NCI-H1436 treated with DMSO at 0.1 percent for 48 hours (cell line): ENCODE data around the gene MYRFL.

Experiments used
- DNase-seq: peaks from one replicate; lab custom pipeline; 2025; lab: John Stamatoyannopoulos, UW

MYRFL gene

DNA sequence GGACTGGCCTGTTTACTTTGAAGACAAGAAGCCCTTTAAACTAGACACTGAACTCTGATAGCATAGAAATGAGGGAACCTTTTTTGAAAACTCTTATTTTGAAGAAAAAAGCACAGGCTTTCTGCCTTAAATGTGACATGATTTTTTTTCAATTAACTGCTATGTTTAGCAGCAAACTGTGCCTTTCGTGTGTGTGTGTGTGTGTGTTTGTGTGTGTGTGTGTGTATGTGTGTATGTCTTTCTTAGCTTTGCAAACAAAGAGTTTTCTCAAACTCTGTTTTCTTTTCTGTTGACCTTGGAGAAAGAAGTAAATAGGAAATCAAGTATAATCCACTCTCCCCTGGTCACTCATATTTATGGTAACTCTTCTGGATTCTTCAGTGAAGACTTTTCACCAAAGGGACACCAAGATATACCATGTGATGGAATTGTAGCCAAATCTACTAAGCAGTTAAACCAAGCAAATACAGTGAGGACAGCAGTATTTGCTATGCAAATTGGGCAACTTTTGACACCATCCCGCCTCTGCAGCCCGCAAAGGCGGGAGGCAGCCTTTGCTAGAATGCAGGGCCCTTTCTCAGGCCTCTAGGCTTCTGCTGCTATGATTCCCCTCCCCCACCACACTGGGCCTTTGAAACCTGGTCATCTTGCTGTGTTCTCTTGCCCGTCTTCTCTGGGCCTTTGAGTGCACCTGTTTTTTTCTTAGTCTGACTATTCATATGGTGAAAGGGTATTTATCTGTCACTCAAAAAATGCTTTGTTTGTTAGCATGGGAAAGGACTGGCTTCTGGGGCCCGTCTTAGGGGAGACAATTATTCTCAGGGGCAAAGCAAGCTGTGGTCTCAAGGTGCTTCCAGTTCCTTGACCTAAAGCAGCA is 107.9 kb downstream of the MYRFL start:
- no peak for DNase-seq

DNA sequence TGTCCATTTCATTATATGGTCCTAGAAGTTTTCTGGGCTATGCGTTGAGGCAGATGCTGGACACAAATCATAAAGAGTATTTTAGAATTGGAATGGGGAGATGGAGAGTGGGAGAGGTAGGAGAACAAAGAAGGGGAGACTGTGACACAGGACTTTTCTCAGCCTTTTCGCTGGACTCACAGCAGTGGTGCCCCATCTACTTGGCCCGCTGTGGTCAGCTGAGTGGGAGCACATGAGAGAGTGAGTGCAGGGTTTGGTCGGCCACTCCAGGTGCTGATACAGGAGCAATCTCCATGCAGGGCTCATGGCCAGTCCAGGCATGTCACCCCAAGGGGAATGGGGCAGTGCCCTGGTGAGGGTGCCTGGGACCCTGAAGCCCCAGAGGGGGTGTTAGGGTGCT is 109.0 kb downstream of the MYRFL start:
- no peak for DNase-seq

DNA sequence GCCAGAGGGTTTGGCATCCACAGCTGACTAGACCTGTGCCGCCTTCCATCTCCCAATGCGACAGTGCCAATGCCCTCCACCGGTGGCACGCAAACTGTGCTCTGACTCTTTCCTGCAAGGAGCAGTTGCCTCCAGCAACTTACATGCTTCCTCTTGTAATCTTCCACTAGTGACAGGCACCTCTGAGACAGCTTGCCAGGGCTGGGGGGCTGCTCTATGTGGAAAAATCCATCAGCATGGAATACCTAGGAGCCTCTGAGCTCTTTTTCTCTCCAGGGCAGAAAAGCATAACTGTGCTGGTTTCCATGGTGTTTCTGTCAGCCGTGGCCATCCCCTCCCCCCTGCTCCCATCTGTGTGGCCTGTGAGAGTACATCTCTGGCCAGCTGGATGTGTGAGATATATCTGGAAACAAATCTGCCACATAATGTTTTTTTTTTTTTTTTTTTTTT is 110.6 kb downstream of the MYRFL start:
- no peak for DNase-seq

DNA sequence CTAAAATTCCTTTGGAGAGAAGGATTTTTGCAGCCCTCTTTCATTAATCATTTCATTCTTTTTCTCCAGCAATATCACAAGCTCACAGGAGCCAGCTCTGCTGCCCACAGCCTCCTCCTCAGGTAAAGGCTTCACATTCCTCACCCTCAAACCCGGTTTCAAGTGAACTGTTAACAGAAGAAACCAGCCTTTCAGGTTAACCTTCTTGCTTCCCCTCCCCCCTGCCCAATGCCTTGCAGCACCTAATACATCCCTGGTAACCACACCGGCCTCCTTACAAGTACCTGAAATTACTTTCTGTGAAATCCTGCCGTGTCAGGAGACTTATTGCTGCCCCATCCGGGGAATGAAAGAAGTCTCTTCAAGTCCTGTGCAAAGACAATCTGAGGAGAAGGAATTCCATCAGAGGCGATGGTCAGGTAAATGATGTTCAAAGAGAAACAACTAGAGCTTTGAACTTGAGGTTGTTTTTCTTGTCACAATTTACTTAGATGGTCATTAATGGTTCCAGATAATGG is 111.2 kb downstream of the MYRFL start:
- DNase-seq = no peak

DNA sequence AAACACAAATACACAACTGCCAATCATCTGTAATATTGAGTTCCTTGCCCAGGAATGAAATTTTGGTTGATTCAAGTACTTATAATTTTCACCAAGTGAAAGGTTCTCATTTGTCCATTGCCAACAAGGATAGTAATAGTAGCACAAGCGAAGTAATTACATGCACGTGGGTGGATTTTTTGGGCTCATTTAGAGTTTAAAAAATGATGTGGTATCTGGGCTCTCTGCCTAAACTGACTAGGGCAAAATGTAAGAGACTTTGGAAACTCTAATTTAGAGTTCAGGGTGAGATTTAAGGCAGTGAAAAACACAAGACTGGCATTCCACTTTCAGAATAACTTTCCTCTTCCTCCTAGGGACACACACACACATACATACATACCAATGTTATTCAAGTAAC is 111.7 kb downstream of the MYRFL start:
- DNase-seq = no peak

DNA sequence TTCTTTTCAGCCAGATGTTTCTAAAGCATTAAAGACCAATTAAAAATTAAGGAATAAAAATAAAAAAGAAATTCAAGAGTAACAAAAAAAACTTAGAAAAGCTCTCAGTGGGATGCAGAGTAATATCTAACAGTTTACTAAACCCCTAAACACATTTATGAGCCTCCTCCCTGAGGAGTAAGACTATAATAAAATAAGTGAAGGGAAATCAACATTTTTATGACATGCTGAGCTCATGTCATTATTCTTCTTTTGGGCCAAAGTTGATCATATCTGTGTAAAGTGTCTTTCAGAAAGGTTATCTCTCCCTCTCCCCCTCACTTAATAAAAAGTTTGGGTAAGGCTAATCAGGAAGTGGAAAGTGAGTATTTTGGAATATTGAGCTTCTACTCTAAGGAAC is 122.1 kb downstream of the MYRFL start:
- no peak for DNase-seq

DNA sequence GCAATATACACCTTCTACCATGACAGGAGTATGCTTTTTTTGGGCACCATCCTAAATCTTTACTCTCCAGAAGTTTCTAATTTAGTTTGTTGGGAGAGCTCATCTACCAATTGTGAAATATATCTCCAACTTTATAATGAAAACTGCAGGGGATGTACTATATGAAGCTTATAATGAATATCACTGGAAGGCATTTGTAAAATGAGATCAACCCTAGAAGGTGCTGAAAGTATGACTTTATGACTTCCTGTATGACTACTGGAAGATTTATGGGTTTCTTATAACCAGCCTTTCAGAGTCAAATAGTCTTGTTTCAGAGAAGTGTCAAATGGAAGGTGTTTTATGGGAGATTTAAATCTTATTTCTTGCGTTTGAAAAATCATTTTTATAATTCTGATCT is 122.9 kb downstream of the MYRFL start:
- no peak for DNase-seq

DNA sequence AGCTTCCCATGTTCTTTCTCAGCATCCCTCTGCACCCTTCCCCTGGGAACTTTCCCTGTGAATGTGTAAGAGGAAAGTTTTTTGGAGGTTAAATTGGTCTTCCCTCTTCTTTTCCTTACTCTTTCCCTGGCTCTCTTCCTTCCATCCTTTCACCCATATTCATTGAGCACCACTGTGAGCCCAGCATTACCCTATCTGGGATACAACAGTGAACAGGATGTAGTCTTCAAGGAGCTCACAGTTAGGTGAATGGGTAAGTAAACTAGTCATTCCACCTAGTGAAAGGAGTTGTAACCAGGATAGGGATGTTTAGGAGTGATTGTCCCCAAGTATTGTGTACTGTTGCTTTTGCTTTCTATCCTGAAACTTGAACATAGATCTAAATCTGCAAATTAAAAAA is 123.8 kb downstream of the MYRFL start:
- DNase-seq = no peak

DNA sequence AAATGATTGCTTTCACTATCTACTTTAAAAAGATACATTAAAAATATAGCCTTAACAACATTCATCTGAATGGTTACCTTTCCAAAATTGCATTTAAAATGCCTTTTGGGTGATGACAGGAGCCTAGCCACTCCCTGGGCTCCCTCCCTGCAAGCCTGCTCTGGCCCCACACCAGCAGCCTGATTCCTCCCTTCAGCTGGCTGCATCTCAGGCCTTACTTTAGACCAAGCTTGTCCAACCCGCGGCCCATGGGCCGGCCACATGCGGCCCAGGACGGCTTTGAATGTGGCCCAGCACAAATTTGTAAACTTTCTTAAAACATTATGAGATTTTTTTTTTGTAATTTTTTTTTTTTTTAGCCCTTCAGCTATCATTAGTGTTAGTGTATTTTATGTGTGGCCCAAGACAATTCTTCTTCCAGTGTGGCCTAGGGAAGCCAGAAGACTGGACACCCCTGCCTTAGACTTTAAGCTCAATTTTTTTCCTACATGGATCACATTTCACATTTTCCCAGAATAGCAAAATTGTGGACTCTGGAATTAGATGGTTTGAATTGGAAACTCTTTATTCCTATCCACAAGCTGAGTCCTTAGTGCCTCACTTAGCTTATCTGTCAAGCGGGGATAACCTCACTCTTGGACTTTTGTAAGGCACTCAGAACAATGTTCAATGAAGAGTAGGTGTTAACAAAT is 124.4 kb downstream of the MYRFL start:
- no peak for DNase-seq

DNA sequence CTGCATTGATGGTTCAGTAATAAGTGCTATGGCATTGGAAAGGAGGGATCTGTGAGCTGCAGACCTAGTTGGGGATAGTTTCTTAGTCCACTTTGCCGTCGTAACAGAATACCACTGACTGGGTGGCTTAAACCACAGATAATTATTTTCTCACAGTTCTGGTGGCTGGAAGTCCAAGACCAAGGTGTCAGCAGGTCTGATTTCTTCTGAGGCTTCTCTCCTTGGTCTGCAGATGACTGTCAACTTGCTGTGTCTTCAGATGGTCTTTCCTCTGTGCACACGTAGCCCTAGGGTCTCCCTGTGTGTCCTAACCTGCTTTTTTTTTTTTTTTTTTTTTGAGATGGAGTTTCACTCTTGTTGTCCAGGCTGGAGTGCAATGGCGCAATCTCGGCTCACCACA is 126.1 kb downstream of the MYRFL start:
- no peak for DNase-seq

DNA sequence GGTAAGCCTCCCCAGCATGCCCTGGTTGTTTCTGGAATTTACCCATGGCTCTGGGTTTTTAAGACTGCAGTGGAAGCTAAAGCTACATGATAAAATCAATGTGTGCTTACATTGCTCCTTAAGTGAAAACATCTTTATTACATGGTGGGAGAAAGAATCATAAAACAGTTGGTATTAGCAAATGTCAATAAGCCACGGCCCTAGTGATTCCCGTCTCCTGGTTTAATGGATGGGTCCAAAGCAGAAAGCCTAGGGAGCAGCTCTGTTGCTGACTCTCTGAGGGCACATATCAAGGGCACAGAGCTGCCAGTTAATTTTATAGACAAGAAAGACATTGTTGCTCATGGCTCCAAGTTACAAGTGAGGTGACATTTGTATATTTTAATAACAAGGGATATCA is 127.9 kb downstream of the MYRFL start:
- no peak for DNase-seq

DNA sequence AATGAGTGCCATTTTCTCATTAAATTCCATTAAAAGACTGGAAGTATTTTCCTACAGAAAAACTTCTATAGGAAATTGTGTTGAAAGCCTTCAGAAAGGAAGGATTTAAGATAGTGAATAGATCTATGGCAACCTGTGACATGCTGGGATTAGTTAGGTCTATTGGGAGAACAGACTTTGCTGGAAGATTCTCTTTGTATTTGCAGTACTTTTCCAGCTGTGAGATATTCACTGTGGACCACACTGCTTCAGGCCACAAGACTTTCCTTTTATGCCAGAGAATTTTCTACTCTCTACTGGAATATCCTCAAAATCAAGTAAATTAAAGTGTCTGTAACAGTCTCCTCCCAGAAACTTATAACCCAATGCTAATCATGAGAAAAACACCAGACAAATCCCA is 136.2 kb downstream of the MYRFL start:
- DNase-seq = no peak

DNA sequence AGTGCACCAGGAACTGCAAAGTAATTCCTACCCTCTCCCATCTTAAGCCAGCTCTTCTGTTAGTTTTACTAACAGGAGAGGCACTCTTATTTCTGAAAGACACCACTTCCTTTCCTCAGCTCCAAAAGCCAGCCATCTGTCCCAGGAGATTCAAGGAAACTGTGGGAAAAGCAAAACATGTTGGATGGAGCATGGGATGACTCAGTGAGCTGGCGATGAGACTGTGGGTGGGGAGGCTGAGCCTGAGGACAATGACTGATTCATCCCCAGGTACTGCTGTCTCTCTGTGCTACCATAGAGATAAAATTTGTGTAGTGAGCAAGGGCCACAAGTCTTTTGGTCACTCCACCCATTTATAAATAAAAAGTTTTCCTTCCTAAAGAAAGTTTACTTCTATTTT is 141.4 kb downstream of the MYRFL start:
- no peak for DNase-seq

DNA sequence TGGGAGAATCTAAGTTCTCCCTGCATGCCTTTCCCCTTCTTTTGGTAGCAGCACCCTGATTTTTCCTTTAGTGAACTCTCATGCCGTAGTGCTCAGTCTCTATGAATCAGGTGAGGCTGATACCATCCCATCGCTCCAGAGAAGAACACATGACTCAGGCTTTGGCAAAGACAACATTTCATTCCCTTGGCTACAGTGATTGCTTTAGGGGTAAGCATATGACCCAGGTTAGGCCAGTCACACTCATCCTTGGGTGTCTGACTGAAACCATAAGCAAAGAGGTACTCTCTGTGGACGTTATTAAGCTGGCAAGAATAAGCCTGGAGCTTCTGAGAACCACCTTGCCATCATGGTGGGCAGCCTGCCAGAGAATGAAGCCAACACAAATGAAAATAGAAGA is 141.8 kb downstream of the MYRFL start:
- no peak for DNase-seq

DNA sequence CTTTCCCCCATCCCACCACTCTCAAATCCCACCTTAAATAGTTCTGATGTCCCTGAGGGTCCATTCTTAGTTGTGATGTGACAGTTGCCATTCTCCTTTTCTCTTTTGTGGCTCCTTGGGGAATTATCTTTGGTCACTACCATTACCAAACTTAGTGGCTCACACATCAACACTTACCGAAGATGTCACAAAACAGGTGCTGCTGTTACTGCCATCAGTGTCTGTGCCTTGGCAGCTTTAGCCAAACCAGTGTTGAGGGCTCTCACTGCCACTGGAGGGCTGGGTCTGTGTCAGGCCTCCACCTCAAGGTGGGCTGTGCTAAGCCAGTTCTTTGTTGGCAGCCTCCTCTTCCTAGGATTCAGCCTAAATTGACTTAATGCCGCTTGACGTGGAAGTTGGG is 144.0 kb downstream of the MYRFL start:
- DNase-seq = no peak

DNA sequence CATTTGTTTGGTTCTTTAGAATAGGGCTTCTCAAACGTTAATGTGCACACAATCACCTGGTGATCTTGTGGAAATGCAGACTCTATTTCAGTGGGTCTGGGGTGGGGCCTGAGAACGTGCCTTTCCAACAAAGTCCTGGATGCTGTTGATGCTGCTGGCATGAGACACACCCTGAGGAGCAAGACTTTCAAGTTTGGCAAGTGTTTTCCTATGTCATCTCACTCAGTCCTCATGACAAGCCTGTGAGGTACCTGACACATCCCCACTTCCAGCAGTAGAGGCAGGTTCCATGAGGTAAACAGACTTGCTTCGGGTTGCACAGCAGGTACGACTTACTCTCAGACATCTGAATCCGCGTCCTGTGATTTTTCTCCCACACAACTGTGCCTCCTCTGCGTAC is 147.1 kb downstream of the MYRFL start:
- DNase-seq = no peak

DNA sequence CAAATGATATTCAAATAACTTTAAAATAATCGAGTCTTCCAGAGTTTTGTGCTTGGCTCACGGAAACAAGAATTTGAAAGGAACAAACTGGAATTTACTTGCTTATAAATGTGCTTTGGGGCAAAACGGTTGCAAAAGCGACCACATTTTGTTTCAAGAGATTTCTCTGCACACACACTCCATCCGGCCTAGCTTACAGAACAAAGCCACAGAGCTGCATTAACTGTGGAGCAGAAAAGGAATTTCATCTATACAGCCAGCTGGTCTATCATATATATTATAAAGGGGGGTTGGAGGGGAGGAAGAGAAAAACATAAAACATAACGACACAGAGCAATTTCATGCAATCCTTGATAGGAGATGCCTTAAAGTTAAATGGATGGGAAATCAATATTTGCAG is 153.0 kb downstream of the MYRFL start:
- DNase-seq = no peak

DNA sequence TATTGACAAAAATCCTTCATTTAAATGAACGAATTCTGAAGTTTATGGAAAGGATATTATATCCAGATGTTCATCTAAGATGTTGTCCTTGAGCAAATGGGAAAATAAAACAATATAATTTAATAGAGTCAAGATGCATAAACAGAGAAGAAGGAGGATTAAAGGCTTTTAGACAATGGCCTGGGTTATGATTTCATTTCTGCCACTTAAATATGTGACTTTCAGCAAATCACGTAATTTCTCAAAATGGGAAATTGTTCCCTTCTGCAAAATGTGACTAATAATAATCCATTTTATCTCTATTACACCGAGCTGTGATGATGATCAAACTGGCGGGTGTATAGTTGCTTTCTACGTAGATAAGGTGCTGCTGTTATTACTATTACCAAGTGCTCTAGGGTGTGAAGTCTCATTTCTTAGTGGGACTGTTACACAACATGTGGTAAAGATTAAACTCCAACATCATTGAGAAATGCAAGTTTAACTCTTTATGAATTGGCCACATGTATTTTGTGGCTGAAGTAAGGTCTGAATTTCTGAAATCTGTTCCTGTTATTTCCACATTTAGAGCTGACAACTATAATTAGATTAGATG is 157.0 kb downstream of the MYRFL start:
- no peak for DNase-seq

DNA sequence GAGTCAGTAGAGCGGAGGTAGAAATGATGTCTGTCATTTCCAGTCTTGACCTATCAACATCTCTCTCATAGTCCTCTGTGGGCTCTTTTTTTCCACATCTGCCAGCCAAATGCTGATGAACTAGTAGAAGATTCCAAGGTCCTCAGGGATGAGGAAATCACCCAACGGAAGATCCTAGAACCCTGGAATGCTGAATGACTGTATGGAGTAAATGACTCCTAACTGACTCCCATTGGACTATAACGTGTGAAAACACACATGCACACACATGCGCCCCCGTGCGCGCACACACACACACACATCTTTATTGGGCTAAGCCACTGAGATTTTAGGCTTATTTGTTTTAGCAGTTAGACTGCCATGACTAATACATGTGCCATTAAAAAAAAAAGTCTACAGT is 159.2 kb downstream of the MYRFL start:
- no peak for DNase-seq

DNA sequence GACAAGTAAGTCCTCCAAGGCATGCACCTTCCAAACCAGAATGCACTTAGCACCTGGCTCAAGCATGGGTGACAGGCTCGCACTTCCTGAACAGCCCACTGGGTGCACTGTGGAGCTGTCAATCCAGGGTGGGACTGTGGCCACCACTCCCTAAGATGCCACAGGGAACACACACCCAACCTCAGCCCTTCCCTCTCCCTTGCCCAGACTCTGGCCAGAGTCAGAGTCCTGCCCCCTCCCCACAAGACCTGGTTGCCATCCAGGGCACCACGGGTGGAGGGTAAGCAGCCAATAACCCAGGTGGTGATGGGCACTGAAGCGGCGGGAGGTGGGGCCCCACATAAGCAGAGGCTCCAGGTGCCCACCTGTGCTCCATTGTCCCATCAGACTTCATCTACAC is 160.6 kb downstream of the MYRFL start:
- no peak for DNase-seq

DNA sequence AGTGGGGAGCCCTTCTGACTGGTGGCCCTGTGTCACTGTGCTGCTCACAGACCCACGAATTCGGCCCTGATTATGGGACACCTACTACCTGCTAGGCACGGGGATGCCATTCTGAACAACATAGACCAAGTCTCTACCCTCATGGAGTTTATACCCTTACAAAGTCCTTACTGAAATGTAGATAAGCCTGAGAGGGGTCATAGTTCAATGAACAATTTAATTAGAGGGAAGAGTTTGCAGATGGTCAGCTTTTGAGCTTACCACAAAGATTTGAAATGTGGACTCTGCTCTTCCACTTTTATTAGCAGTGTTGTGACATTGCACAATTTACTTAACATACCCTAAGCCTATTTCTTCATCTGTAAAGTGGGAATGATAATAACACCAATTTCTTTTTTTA is 161.1 kb downstream of the MYRFL start:
- DNase-seq = no peak

DNA sequence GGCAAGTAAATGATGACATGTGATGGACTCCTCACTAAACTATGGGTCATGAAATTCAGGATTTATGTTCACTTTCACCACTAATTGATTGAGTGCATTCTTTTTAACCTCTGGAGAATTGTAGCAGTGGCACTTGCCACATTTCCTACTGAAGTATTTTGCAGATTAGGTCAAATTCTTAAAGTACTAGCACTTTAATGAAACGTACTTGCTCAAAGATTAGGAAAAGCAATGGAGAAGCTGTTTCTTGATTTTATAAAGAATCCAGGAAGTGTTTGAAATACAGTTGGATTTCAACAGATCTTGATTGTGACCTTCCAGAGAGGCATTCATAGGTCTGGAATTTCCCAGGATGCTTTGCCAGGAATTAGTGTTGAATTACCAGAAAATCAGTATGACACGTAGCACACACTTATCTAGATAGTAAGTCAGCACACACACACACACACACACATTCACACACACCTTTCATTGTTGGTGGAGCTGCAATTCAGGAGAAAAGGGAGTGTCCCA is 162.6 kb downstream of the MYRFL start:
- DNase-seq = no peak
